Fibroblast of lung (primary cell): ENCODE data around the gene ARSD. TPM values are rescaled to one million over a fixed set of nuclear protein-coding genes. Genes with fewer than 3 reads are reported as not detected.

Source experiments
- DNase-seq, 2 donors: peaks; one replicate each; pipeline versions ENCODE4 v3.0.0 to v3.0.0-alpha.2; 2010; ENCODE audit warnings: low read depth in 2 of 2
- H2AFZ ChIP-seq: 2 replicates; pipeline ENCODE4 v1.5.1; 2012; ENCODE audit warnings: low read length, control low read depth, inconsistent platforms
- H3K27ac ChIP-seq: 2 replicates; pipeline ENCODE4 v1.5.1; 2011; ENCODE audit warnings: low read length, control low read depth; ENCODE audit not compliant: insufficient read depth
- H3K27me3 ChIP-seq: 2 replicates; pipeline ENCODE4 v1.5.1; 2011; ENCODE audit warnings: mild to moderate bottlenecking, low read length; ENCODE audit not compliant: control insufficient read depth, insufficient read depth
- H3K36me3 ChIP-seq: 2 replicates; pipeline ENCODE4 v1.5.1; 2011; ENCODE audit warnings: low read length; ENCODE audit not compliant: control insufficient read depth, insufficient read depth
- H3K4me1 ChIP-seq: 2 replicates; pipeline ENCODE4 v1.5.1; 2011; ENCODE audit warnings: low read length; ENCODE audit not compliant: control insufficient read depth, insufficient read depth; ENCODE audit errors: extremely low read depth
- H3K4me2 ChIP-seq: 2 replicates; pipeline ENCODE4 v1.5.1; 2011; ENCODE audit warnings: low read length, control low read depth; ENCODE audit not compliant: insufficient read depth; ENCODE audit errors: extremely low read depth
- H3K4me3 ChIP-seq, 4 experiments: fragments of 200-600 bp in 1 of 4; sonication (generic) in 1 of 4; replicated peaks in 1 of 4; 2 replicates each; pipeline ENCODE4 v1.5.1; 2011 to 2016; ENCODE audit warnings: low read length in 4 of 4, low read depth in 3 of 4, mild to moderate bottlenecking in 3 of 4, control low read depth in 2 of 4, inconsistent platforms in 1 of 4, mixed read lengths in 1 of 4; ENCODE audit not compliant: insufficient read depth in 1 of 4; ENCODE audit errors: control extremely low read depth in 1 of 4
- H3K79me2 ChIP-seq: 2 replicates; pipeline ENCODE4 v1.5.1; 2012; ENCODE audit warnings: mild to moderate bottlenecking, low read length, inconsistent platforms; ENCODE audit not compliant: control insufficient read depth, insufficient read depth
- H3K9ac ChIP-seq: 2 replicates; pipeline ENCODE4 v1.5.1; 2011; ENCODE audit warnings: mild to moderate bottlenecking, low read length, control low read depth; ENCODE audit not compliant: insufficient read depth
- H3K9me3 ChIP-seq: 2 replicates; pipeline ENCODE4 v1.5.1; 2012; ENCODE audit warnings: low read depth, low read length; ENCODE audit not compliant: control insufficient read depth, insufficient read depth
- H4K20me1 ChIP-seq: 2 replicates; pipeline ENCODE4 v1.5.1; 2011; ENCODE audit warnings: low read length; ENCODE audit not compliant: control insufficient read depth, insufficient read depth; ENCODE audit errors: extremely low read depth
- EZH2 ChIP-seq: IDR thresholded peaks from 2 replicates; pipeline ENCODE4 v1.5.1; 2012; ENCODE audit warnings: low read length, control low read depth, mild to moderate bottlenecking; ENCODE audit errors: missing control alignments
- polyA plus RNA-seq, 2 donors: library from polyadenylated mRNA; depleted of rRNA in 1 of 2; stranded (reverse) in 1 of 2; unstranded in 1 of 2; fragments of >200 nt; gene quantifications; 2 replicates each; pipeline ENCODE4 v1.2.1, GENCODE V29; 2011 to 2012; ENCODE audit warnings: missing spikeins in 1 of 2
- total RNA-seq: library from RNA; depleted of rRNA; stranded (reverse); fragments of >200 nt; gene quantifications from 2 replicates; pipeline ENCODE4 v1.2.1, GENCODE V29; 2014
- TF ChIP-seq, protein P1 (sequence below), 2 donors: IDR thresholded peaks in 1 of 2; conservative IDR thresholded peaks in 1 of 2; 1 replicate in 1 of 2; 2 replicates in 1 of 2; pipeline ENCODE4 v1.5.1; 2011 to 2012; ENCODE audit warnings: low read length in 2 of 2, control low read depth in 1 of 2, inconsistent platforms in 1 of 2, low read depth in 1 of 2, mild to moderate bottlenecking in 1 of 2

The ARSD gene
- total and polyA plus RNA-seq, 2 donors (not counting 1 experiment from before 2014, with no cell fraction given) = 7.5 to 30.7 TPM

DNA sequence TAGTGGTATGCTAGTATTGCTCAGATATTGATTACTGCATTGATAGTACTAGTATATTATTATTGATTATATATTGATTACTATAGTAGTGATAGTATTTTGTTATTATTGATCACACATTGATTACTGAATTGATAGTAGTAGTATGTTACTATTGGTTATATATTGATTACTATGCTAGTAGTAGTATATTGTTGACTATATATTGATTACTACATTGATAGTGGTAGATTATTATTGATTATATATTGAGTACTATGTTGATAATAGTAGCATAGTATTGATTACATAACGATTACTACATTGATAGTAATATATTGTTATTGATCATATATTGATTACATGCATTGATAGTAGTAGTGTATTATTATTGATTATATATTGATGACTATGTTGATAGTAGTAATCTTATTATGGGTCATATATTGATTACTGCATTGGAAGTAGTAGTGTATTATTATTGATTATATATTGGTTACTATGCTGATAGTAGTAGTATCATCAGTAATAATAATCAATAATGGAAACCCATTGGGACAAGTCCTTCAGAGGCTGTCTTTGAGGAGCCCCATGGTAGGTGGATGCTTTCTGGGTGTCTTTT is 69.8 kb downstream of the ARSD start:
- Histone ChIP-seq H3K27me3 (no peaks in the 10 kb centered on the region), H4K20me1 (no peaks in the 10 kb centered on the region), H3K9me3 (no peaks in the 10 kb centered on the region), H3K4me2 (no peak overlapping the region), H3K4me1 (no peaks in the 10 kb centered on the region), H3K36me3 (no peaks in the 10 kb centered on the region), H3K9ac (no peak overlapping the region), H3K4me3 (no peak overlapping the region), H3K27ac (no peak overlapping the region), H3K79me2 (no peaks in the 10 kb centered on the region), H2AFZ (no peak overlapping the region)
- no peak for DNase-seq
- TF ChIP-seq, protein P1, sequence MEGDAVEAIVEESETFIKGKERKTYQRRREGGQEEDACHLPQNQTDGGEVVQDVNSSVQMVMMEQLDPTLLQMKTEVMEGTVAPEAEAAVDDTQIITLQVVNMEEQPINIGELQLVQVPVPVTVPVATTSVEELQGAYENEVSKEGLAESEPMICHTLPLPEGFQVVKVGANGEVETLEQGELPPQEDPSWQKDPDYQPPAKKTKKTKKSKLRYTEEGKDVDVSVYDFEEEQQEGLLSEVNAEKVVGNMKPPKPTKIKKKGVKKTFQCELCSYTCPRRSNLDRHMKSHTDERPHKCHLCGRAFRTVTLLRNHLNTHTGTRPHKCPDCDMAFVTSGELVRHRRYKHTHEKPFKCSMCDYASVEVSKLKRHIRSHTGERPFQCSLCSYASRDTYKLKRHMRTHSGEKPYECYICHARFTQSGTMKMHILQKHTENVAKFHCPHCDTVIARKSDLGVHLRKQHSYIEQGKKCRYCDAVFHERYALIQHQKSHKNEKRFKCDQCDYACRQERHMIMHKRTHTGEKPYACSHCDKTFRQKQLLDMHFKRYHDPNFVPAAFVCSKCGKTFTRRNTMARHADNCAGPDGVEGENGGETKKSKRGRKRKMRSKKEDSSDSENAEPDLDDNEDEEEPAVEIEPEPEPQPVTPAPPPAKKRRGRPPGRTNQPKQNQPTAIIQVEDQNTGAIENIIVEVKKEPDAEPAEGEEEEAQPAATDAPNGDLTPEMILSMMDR (conservative IDR thresholded peaks at IDR 0.05 in 1 of 2, IDR thresholded peaks at IDR 0.05 in 1 of 2; ENCODE audit: low read depth in 1 of 2, low read length in 2 of 2) = no peak
- no peak for TF ChIP-seq EZH2

DNA sequence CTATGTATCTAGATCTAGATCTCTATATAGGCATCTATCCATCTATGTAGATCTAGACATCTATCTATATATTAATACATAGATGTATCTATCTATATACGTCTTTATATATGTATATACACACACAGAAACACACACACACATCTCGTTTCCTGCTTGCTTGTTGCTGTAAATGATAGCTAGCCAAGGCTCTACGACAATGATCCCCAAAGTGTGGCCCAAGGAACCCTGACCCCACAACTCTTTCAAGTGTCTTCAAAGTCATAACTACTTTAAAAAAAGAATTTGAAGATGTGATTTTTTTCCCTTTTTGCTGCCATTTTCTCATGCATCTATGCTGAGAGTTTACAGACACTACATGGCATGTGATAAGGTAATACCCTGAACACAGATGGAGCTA is 71.6 kb downstream of the ARSD start:
- TF ChIP-seq, protein P1 (conservative IDR thresholded peaks at IDR 0.05 in 1 of 2, IDR thresholded peaks at IDR 0.05 in 1 of 2; ENCODE audit: low read depth in 1 of 2, low read length in 2 of 2) = no peak
- TF ChIP-seq EZH2 = no peak

DNA sequence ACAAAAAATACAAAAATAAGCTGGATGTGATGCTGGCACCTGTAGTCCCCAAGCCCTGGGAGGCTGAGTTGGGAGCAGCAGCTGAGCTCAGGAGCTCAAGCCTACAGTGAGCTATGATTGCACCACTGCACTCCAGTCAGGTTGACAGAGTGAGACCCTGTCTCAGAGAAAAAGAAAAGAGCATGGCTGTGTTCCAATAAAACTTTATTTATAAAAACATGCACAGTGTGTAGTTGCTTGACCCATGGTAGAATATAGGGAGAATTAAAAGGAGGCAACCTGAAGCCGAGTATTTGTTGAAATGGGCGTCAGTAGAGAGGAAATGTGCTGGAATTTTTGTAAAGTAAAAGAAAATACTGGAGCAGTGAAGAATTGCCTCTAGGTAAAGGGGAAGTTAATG is 73.4 kb downstream of the ARSD start:
- Histone ChIP-seq H3K36me3 (no peaks in the 10 kb centered on the region), H3K27me3 (no peaks in the 10 kb centered on the region), H3K4me3 (no peak overlapping the region), H3K9ac (no peak overlapping the region), H3K79me2 (no peaks in the 10 kb centered on the region), H3K27ac (no peak overlapping the region), H3K4me1 (no peaks in the 10 kb centered on the region), H3K9me3 (no peaks in the 10 kb centered on the region), H4K20me1 (no peaks in the 10 kb centered on the region), H2AFZ (no peak overlapping the region), H3K4me2 (no peak overlapping the region)
- no peak for TF ChIP-seq EZH2
- TF ChIP-seq, protein P1 (conservative IDR thresholded peaks at IDR 0.05 in 1 of 2, IDR thresholded peaks at IDR 0.05 in 1 of 2; ENCODE audit: low read depth in 1 of 2, low read length in 2 of 2) = no peak
- DNase-seq = no peak

More for the DNA sequence above, 71.6 kb downstream of the ARSD start:
- H3K4me2 ChIP-seq = no peak overlapping the region
- H2AFZ ChIP-seq = no peak overlapping the region
- H3K27me3 ChIP-seq = no peaks in the 10 kb centered on the region
- no peaks in the 10 kb centered on the region for H4K20me1 ChIP-seq
- no peak overlapping the region for H3K27ac ChIP-seq
- no peak for DNase-seq
- no peaks in the 10 kb centered on the region for H3K4me1 ChIP-seq
- H3K79me2 ChIP-seq = no peaks in the 10 kb centered on the region
- H3K9me3 ChIP-seq = no peaks in the 10 kb centered on the region
- no peak overlapping the region for H3K4me3 ChIP-seq
- H3K36me3 ChIP-seq = no peaks in the 10 kb centered on the region
- no peak overlapping the region for H3K9ac ChIP-seq
